ENCODE results near the gene SLC22A23.

Gene SLC22A23

DNA sequence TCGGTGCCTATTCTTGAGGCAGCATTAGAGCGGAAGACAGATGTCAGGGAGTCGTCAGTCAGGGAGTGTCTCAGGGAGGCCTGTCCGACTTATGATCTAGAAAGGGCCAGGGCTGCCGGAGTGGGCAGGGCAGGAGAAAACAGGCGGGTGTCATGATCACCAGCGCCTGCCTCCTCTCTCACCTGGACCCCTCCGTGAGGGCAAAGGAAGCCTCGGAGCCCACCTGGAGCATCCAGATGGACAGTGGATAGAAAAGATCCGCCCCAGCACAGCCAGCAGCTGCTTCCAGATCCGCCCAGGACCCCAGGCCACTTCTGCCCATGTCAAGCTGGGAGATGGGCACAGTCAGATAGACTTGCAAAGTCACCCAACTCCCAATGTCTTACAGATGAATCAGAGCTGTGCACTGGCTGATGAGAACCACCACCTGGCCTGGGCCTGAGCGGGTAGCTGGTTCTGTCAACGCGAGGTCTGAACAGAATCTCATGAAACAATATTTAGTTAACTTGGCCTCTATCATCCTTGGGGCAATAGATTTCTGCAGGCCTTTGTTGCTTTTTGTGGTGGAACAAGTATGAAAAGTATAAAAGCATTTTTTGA lies 175.9 kb downstream of the SLC22A23 start:
- no peak for DNase-seq

DNA sequence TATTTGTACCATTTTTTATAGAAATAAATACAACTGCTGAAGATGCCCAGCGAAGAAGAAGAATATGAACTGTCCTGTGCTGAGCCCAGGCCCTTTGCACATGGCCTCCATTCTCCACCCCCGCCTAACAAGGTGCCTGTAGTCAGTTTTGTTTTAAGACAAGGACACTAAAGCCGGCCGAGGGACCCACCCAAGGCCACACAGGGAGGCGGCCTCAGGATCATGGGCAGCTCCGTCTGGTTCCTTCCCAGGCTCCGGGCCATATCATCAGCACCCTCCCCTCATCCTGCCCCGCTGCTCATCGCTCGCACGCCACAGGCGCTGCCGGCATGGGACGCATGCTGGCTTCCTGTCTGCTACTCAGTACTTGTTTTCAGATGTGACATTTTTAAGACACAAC lies 176.8 kb downstream of the SLC22A23 start:
- no peak for DNase-seq

DNA sequence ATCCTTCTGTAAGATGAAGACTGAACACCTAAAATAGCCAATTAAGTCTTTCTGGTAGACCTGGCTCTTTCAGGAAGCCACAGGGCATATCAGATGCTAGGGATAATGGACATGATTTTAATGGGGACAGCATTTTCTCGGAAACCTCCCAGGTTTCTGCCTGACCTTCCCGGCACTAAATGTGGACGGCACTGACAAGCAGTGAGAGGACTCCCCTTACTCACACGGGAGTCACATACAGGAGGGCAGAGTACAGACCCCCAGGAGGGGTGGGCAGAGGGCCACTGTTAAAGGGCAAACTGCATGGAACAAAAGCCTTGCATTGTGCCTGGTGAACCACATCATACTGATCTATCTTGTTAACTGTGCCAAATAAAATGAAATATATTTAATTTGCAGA lies 178.2 kb downstream of the SLC22A23 start:
- DNase-seq: no peak

DNA sequence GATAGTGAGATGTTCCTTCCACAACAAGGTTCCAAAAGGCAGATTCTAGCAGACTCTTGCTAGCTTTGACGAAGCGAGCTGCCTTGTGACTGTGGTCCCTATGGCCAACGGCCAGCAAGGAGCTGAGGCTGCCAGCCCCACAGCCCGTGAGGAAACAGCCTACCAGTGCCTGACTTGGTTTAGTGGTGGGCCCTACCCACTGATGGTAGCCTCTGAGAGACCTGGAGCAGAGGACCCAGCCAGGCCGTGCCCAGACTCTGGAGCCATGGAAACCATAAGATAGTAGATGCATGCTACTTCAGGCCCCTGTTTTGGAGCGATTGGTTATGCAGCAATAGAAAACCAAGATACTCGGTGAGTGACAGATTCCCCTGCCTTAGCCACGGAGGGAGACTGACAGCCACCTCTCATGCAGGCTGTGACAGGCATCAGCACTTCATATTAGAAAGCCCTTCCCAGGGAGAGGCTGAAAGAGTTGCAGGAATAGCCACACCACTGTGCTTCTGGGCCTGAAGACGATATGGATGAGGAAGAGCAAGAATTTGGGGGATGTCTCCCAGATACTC lies 178.9 kb downstream of the SLC22A23 start:
- no peak for DNase-seq

DNA sequence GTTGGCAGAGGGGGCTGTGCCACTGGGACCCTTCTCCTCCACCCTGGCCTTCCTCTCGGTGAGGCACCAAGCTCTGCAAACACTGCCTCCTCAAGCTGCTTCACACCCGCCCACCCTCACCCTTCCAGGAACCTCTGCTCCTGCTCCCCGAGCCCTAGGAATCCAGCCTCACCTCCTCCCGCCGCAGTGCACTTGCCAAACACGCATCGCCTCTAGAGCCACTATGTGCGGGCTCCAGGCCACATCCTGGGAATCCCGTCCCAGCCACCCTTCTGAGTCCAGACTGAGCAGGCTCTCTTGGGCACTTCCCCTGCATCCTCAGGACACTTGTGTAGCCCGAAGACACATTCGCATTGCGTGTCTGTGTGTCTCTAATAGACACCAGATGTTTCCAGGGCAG lies 179.6 kb downstream of the SLC22A23 start:
- no peak for DNase-seq

DNA sequence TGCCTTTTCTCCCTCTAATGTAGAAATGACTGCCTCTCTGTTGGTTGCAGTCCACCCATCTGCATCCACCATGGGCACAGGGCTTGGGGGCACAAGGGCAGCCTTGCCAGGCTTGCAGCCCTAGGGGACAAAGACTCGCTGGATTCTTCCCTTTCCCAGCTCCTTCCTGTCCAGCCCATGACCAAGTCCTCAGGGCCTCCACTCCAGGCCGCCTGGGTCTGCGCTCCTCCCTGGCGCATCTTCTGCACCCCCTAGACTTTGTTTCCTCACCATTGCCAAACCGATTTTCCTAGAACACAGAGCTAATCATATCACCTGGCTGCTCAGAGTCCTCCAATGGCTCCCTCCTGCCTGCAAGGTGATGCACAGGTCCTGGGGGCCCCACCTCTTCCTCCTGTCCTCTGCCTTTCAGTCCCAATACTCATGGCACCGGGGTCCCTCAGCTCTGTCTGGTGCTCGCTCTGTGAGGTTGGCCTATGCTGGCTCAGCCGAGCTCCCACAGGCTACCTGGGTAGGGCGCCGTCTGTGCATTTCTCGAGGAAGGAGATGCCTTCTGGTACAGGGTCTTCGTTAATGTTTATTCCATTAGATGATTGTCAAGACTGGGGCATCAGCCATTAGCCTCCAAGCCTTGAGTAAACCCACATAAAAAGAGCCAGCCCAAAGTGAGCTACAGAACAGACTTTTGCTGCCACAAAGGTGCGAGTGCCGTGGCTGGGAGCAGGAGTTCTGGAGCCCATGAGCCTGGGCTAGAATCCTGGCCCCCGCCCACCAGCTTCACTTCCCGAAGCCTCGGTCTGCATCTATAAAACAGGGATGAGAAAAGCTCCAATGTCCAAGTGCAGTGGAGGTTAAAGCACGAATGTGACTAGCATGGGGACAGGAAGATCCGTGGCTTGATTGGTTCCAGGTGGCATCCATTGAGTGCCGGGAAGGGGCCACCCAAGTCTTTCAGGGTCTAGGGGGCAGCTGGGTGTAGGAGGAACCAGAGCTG lies 180.4 kb downstream of the SLC22A23 start:
- no peak for DNase-seq

DNA sequence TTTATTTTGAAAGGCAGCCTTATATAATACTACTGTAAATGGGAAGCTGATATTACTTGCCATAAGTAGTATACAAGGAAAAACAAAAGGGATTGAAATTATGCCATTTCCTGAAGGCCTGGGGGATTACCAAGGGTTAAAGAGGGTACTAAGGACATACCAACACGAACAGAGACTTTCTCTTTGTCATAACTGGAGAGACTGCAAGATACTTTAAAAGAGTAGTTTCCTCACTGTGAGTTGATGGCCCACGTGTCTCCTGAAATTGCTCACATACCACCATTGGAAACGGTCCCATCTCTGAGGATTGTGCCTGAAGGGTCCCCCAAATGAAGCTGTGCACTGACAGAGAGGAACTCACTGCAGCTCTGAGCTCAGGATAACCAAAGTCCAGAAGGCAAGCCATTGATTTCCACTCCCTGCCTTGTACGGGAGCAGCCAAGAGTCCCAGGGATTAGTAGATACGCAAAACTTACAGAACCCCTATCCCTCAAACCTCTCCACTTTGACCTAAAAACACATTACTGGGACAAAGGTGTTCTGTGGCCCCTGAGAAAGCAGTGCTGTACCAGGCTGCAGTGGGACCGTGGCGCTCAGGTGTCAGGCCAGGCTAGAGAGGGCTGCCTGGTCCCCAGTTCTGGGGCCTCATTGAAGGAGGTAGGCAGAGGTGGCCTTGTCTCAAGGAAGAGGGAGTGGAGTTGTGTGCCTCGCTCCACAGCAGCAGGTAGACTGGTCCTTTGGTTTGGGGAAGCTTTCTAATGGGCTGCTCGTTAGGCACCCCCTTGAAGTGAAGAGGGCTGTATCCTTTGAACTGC lies 182.9 kb downstream of the SLC22A23 start:
- DNase-seq: no peak

DNA sequence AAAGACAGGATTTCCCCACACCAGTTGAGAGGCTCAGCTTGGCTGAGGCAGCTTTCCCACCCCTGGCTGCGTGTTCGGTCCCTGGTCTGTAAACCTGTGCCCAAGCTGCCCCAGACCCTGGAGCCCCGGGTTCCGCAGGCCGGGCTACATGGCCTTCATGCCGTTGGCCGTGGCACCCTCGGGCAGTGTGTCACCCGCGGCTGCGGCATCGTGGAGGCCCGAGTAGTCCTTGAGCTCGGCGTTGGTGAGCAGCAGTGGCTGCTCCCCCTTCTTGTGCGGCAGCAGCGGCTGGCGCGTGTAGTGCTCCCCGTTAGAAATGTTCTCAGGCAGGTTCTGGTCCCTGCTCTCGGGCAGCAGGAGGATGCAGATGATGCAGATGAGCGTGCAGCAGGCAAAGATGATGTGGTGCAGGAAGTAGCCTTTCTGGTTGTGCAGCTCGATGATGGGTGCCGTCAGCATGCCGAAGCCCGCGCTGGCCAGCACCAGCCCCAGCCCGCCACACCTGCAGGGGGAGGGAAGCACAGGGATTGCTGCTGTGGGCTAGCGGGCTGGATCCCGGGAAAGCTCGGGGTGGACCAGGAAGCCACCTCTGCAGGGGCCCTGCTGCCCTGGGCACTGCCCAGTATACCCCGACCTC lies 183.8 kb downstream of the SLC22A23 start:
- no peak for DNase-seq

DNA sequence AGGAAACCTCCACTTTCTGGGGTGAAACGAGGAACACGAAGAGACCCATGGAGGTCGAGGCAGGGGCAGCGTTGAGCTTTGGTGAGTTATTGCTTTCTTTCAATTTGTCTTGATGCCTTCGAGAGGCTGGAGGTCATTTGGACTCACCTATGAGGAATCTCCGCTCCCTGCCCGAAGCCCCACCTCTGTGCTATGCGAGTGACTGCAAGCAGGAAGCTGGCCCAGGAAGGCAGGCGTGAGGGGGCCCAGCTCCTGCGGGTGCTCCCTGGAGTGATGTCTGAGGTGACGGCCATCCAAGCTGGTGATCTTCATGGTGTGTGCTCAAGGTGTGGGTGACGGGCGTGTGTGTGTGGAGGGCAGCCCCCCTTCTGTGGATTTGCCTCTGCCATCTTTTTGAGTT lies 185.1 kb downstream of the SLC22A23 start:
- DNase-seq: no peak

DNA sequence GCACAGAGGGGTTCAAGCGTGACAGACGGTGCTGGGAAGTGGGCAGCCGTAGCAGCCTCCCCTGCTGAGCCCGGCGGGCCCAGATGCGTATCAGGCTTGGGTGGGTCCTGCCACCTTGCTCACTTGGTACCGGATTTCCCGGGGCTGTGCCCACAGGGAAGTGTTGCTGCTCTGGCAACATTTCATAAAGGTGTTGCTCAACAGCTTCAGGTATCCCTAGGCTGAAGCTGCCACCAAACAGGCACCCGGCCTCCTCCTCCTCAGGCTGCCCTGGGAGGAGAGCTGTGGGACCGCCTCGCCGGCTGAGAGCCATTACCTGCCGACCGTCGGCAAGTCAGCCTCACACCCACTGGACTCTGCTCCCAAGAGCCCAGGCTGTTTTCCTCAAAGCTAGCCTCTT lies 186.6 kb downstream of the SLC22A23 start:
- DNase-seq: no peak

DNA sequence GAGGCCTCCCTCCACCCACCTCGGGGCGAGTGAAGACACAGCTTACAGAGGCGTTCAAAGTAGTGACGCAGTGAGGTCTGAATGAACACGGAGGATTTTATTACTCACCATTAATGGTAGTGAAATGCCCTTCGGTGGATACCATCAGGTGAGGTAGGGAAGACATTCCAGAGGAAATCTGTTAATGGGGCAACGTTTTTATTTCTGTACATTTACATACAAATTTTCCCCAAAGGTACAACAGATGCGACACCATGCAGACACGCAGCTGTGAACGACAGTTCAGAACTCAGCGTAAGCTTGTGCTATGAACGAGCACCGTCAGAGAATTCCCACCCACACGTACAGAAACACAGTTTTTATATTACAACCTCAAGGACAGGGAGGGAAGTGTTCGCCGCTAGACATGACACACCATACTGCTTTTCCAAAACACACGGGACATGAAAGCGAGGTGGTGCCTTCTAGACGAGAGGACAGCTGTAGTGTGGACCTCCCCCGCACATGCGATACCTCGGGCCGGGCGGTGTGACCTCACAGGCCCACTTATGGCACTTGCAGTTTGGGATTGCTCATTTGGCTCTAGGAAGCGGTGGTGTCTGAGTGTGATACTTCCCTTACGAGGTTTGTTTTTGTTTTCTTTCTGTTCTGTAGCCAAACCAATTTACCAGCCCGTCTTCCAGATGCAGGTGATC lies 187.4 kb downstream of the SLC22A23 start:
- no peak for DNase-seq

DNA sequence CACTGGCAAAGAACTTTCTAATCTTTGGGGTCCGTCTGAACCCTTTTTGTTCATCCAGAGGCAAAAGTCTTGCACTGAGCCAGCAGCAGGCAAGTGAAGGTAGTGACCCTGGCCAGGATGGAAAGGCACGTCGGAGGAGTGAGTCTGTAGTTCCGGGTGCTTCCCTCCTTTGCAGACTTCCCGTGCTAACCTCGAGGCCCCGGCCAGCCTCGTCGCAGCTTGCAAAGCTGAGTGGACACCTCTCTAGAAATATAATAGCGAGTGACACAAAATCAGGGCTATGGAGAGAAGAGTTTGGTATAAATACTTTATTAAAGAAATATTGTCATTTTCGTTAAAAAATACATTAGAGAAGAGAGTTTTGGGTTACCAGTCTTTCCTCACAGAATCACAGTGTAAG lies 188.2 kb downstream of the SLC22A23 start:
- no peak for DNase-seq

DNA sequence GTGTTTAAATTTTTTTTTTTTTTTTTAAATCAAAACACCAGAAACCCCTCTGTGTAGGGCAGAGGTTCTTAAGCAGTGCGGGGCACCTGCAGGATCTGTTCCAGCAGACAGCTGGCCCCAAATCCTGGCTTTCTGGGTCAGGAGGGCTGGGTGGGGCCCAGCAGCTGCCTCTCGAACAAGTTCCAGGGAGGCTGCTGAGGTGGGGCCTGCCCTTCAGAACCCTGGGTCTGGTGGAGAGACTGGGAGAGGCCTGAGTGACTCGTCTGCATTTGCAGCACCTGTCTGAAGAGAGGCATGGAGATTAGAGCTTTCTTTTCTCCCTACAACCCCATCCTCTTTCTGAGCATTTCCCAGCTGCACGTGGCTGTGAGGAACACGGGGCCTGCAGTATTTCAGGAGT lies 189.7 kb downstream of the SLC22A23 start:
- DNase-seq: no peak

DNA sequence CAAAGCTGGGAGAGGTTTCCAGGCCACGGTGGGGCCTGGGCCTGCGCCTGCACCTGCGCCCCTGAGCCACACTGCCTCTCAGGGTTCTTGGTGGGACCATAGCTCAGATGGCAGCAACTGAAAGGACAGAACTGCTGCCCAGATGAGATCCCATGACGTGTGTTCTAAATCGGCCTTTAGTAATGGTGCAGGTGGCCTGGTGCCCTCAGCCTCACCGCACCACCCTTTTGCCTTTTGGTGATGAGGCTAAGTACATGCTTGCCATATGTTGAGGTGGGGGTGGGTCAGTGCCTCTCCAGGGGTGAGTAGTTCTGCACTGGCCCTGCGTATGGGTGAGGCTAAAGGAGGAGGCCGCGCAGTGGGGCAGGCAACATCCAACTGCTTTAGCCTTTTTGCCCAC lies 190.7 kb downstream of the SLC22A23 start:
- no peak for DNase-seq

DNA sequence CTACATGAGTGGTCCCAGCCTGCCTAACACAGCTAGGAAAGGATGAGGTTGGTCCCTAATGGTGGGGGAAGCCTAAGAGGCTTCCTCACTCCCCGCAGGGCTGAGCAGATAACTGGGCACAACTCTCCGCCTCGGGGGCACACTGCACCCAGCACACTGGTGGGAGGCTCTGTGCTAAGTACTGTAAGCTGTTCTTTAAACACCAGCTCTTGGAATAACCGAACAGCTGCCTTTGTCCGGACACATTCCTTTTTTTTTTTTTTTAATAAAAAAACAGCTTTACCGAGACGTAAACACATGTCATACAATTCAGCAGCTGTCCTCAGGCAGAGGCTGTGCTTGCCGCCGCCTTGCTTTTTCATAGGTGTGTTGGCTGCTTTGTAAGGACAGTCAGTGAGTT lies 191.2 kb downstream of the SLC22A23 start:
- no peak for DNase-seq

DNA sequence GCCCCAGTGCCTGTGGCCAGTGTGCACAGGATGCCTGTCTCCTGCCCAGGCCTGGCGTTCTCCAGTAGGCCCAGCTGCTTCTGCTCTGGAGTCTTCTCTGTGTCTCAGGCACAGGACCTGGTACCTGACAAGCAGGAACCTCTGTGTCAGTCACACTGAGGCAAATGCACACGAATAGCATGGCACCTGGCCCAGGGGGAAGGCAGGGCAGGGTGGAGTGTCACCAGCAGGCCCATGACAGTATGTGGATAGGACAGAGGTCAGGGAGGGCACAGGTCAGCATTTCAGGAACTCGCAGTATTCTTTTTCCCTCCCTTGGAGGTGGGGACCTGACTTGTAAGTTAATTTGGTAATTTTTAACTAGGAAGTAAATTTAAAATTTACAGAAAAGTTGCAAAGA lies 192.5 kb downstream of the SLC22A23 start:
- DNase-seq: no peak

DNA sequence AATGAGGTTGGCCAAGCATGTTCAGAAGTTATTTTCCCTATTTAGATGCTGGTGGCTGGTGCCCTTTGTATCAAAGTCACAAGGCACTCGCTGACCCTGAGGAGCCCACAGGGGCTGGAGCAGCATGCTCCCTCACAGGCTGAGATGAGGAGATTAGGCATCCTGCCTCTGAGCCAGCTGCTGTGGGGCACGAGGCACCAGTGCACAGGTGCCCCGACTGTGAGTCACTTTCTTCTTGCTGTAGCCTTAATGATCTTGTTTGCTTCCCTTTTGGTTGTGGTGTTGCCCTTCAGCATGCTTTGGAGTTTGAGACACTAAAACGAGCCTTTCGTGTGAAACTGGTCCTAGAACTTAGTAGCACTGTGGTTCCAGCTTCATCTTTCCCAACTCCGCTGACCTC lies 193.8 kb downstream of the SLC22A23 start:
- DNase-seq: no peak

DNA sequence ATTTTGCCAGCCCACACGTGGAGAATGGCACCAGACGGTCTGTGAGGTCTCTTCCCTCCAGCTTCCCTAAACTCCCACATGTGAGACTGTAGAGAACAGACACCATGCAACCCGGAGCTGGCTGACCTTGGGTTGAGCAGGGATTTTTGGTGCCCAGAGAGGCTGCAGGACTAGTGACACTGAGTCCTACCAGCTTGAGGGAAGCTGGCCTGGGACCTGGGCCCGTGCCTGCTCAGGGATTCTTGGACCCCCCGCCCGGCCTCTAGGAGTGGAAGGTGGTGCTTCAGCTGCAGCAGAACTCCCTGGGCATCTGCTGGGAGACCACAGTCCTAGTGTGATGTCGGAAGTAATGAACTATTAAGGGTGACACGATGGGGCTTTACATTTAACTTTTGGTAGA lies 194.9 kb downstream of the SLC22A23 start:
- DNase-seq: no peak

DNA sequence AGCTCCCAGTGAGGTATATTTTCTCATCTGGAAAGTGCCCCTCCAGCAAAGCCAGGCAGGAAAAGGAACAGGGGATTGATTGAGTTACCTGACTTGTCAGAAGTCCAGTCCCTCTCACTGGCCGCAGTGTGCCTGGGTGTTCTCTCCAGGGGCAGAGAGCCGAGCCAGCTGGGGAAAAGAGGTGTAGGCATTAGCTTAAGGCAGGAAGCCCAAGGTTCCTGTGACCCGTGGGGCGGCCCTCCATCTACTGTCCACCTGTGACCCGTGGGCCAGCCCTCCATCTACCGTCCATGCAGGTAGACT lies 195.4 kb downstream of the SLC22A23 start:
- no peak for DNase-seq

DNA sequence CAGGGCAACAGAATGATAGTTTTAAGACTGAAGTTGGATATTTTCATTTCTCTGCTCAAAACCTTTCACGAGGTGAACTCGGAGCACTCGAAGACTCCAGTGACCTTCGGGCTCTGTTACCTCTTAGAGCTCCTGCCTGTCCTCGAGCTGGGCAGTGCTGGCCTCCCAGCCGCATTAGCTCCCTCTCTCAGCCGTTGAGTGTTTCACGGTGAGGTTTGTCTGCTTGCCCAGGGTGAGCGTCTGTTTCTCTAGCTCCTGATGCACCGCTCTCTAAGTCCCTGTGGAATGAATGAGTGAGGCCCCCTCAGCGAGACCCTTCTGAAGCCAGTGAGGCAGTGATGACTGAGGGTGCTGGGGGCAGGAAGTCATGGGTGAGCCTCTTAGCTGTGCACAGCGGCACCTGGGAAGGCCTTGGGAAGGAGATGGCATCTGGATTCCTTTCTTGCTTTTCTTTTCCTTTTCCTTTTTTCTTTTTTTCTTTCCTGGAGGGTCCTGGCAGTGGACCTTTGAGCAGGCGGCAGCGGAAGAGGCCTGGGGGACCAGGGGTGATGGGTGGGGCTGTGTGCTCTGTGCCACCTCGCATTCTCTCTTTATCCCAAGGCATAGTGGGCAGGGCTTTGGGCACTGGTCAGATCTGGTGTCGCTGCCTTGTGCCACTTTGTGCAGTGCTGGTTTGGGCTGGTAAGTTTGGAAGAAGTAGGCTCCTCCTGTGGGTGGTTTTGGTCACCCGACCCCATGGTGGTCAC lies 195.9 kb downstream of the SLC22A23 start:
- no peak for DNase-seq

DNA sequence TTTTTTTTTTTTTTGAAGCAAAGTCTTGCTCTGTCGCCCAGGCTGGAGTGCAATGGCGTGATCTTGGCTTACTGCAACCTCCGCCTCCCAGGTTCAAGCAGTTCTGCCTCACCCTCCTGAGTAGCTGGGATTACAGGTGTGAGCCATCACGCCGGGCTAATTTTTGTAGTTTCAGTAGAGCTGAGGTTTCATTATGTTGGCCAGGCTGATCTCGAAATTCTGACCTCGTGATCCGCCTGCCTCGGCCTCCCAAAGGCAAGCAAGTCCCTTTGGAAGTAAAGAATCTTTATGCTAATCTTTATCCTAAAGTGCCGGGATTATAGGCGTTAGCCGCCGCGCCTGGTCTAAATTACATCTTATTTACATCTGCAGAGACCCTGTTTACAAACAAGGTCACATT lies 196.6 kb downstream of the SLC22A23 start:
- DNase-seq: no peak

Measured in GF-D8 (cell line).